Keratinocyte (primary cell): ENCODE results near the gene TMPRSS3. TPM values are rescaled to one million over a fixed set of nuclear protein-coding genes. Genes with fewer than 3 reads are reported as not detected.

Experiments used
- DNase-seq: peaks from one replicate; pipeline ENCODE4 v3.0.0-alpha.2; 2011; ENCODE audit warnings: low read depth, missing footprints, low spot score
- FAIRE-seq: peaks from 2 replicates; lab custom pipeline; 2011; peaks lifted over from hg19 to GRCh38; lab: Jason Lieb, UNC
- H2AFZ ChIP-seq: 2 replicates; pipeline ENCODE4 v1.6.0; 2012; ENCODE audit warnings: low read length, control low read depth, inconsistent platforms; ENCODE audit not compliant: control insufficient read depth
- H3K27ac ChIP-seq: 2 replicates; pipeline ENCODE4 v1.5.1; 2011; ENCODE audit warnings: low read length; ENCODE audit not compliant: control insufficient read depth, insufficient read depth
- H3K27me3 ChIP-seq: 3 replicates; pipeline ENCODE4 v1.6.0; 2011; ENCODE audit warnings: low read length; ENCODE audit not compliant: control insufficient read depth, insufficient read depth; ENCODE audit errors: extremely low read depth
- H3K36me3 ChIP-seq, 2 experiments: 2 replicates in 1 of 2; 3 replicates in 1 of 2; pipeline ENCODE4 v1.5.1; 2011; ENCODE audit warnings: low read length in 2 of 2, mild to moderate bottlenecking in 1 of 2; ENCODE audit not compliant: control insufficient read depth in 2 of 2, insufficient read depth in 2 of 2; ENCODE audit errors: extremely low read depth in 1 of 2
- H3K4me1 ChIP-seq: 3 replicates; pipeline ENCODE4 v1.5.1; 2011; ENCODE audit warnings: low read length; ENCODE audit not compliant: control insufficient read depth, insufficient read depth; ENCODE audit errors: extremely low read depth
- H3K4me2 ChIP-seq: 3 replicates; pipeline ENCODE4 v1.6.0; 2011; ENCODE audit warnings: low read depth, low read length; ENCODE audit not compliant: control insufficient read depth, insufficient read depth; ENCODE audit errors: extremely low read depth
- H3K4me3 ChIP-seq, 3 experiments: fragments of 200-600 bp in 1 of 3; sonication (generic) in 1 of 3; 2 replicates in 2 of 3; 3 replicates in 1 of 3; pipeline ENCODE4 v1.5.1; 2011 to 2016; ENCODE audit warnings: low read length in 3 of 3, mild to moderate bottlenecking in 3 of 3, control low read depth in 2 of 3, inconsistent platforms in 1 of 3, low read depth in 1 of 3, mixed read lengths in 1 of 3, mixed run types in 1 of 3, moderate library complexity in 1 of 3; ENCODE audit not compliant: control insufficient read depth in 2 of 3, insufficient read depth in 2 of 3; ENCODE audit errors: extremely low read depth in 1 of 3
- H3K79me2 ChIP-seq: 2 replicates; pipeline ENCODE4 v1.6.0; 2012; ENCODE audit warnings: low read length; ENCODE audit not compliant: control insufficient read depth, insufficient read depth
- H3K9ac ChIP-seq: 3 replicates; pipeline ENCODE4 v1.6.0; 2011; ENCODE audit warnings: low read length; ENCODE audit not compliant: control insufficient read depth, insufficient read depth; ENCODE audit errors: extremely low read depth
- H3K9me1 ChIP-seq: 3 replicates; pipeline ENCODE4 v1.6.0; 2011; ENCODE audit warnings: low read length; ENCODE audit not compliant: control insufficient read depth, insufficient read depth; ENCODE audit errors: extremely low read depth
- H3K9me3 ChIP-seq: 2 replicates; pipeline ENCODE4 v1.5.1; 2012; ENCODE audit warnings: low read depth, low read length; ENCODE audit not compliant: control insufficient read depth
- H4K20me1 ChIP-seq: 3 replicates; pipeline ENCODE4 v1.6.0; 2011; ENCODE audit warnings: low read length; ENCODE audit not compliant: control insufficient read depth, insufficient read depth; ENCODE audit errors: extremely low read depth
- EZH2 ChIP-seq: IDR thresholded peaks from one replicate; pipeline ENCODE4 v1.6.1; 2012; ENCODE audit warnings: inconsistent platforms, mild to moderate bottlenecking, low read length, moderate library complexity
- dilution Hi-C: fragments of 300-500 bp; cut with MboI; formaldehyde crosslinking; loops from one replicate; pipeline ENCODE4 v1.7.0; 2020; ENCODE audit warnings: low sequenced_read_pairs; ENCODE audit not compliant: extremely low pct_ligation_motif_present
- polyA plus RNA-seq, 5 experiments: library from polyadenylated mRNA; depleted of rRNA in 3 of 5; stranded (reverse) in 3 of 5; stranded (forward) in 1 of 5; unstranded in 1 of 5; fragments of >200 nt; gene quantifications; 1 replicate in 1 of 5; 2 replicates in 3 of 5; 3 replicates in 1 of 5; pipeline versions ENCODE4 v1.2.1 to v1.2.3, GENCODE V29; 2011 to 2012; ENCODE audit warnings: missing spikeins in 2 of 5, low read depth in 1 of 5, low replicate concordance in 1 of 5
- TF ChIP-seq, protein P1 (sequence below), 3 experiments: IDR thresholded peaks in 1 of 3; conservative IDR thresholded peaks in 1 of 3; optimal IDR thresholded peaks in 1 of 3; 2 replicates in 2 of 3; 3 replicates in 1 of 3; pipeline versions ENCODE3 to v1.5.1; 2011; ENCODE audit warnings: low read length in 3 of 3, mild to moderate bottlenecking in 3 of 3, moderate library complexity in 2 of 3, control low read depth in 1 of 3, inconsistent platforms in 1 of 3; ENCODE audit not compliant: insufficient read depth in 2 of 3; ENCODE audit errors: extremely low read depth in 1 of 3

TMPRSS3 gene
- polyA plus RNA-seq, 1 donor (not counting 4 experiments of a cell fraction or from before 2014, with no cell fraction given): not detected

DNA sequence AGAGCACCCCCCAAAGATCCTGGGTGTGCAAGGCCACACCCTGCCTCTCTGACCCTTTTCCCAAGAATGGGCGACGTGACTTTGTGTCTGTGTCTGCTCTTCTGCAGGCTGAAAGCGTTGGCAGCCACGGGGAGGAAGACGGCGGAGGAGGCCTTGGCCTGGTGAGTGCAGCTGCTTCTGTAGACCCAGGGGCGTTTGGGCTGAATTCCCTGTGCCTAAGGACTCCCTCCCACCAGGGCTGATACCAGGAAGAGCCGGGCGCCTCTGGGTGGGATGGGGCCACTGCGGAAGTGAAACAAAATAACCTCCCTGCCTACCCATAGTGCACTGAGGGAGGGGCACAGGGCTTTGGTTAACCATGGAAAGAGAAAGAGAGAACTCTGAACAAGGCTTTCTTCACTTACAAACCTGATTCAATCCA, 10.4 kb upstream of the TMPRSS3 start:
- Histone ChIP-seq H3K4me2 (no peak overlapping the region), H3K9me1 (no peaks in the 10 kb centered on the region), H3K9me3 (no peaks in the 10 kb centered on the region), H3K9ac (no peak overlapping the region), H3K27me3 (no peaks in the 10 kb centered on the region), H3K4me3 (no peak overlapping the region), H2AFZ (no peak overlapping the region), H3K79me2 (no peaks in the 10 kb centered on the region), H3K27ac (no peak overlapping the region), H3K36me3 (no peaks in the 10 kb centered on the region), H4K20me1 (no peaks in the 10 kb centered on the region), H3K4me1 (no peaks in the 10 kb centered on the region)
- DNase-seq (no peak), FAIRE-seq (no peak)
- dilution Hi-C loops: no loop called here
- TF ChIP-seq, protein P1, sequence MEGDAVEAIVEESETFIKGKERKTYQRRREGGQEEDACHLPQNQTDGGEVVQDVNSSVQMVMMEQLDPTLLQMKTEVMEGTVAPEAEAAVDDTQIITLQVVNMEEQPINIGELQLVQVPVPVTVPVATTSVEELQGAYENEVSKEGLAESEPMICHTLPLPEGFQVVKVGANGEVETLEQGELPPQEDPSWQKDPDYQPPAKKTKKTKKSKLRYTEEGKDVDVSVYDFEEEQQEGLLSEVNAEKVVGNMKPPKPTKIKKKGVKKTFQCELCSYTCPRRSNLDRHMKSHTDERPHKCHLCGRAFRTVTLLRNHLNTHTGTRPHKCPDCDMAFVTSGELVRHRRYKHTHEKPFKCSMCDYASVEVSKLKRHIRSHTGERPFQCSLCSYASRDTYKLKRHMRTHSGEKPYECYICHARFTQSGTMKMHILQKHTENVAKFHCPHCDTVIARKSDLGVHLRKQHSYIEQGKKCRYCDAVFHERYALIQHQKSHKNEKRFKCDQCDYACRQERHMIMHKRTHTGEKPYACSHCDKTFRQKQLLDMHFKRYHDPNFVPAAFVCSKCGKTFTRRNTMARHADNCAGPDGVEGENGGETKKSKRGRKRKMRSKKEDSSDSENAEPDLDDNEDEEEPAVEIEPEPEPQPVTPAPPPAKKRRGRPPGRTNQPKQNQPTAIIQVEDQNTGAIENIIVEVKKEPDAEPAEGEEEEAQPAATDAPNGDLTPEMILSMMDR (optimal IDR thresholded peaks at IDR 0.05 in 1 of 3, IDR thresholded peaks at IDR 0.05 in 1 of 3, conservative IDR thresholded peaks at IDR 0.05 in 1 of 3; ENCODE audit: extremely low read depth in 1 of 3, insufficient read depth in 2 of 3, low read length in 3 of 3): no peak
- TF ChIP-seq EZH2: no peak

DNA sequence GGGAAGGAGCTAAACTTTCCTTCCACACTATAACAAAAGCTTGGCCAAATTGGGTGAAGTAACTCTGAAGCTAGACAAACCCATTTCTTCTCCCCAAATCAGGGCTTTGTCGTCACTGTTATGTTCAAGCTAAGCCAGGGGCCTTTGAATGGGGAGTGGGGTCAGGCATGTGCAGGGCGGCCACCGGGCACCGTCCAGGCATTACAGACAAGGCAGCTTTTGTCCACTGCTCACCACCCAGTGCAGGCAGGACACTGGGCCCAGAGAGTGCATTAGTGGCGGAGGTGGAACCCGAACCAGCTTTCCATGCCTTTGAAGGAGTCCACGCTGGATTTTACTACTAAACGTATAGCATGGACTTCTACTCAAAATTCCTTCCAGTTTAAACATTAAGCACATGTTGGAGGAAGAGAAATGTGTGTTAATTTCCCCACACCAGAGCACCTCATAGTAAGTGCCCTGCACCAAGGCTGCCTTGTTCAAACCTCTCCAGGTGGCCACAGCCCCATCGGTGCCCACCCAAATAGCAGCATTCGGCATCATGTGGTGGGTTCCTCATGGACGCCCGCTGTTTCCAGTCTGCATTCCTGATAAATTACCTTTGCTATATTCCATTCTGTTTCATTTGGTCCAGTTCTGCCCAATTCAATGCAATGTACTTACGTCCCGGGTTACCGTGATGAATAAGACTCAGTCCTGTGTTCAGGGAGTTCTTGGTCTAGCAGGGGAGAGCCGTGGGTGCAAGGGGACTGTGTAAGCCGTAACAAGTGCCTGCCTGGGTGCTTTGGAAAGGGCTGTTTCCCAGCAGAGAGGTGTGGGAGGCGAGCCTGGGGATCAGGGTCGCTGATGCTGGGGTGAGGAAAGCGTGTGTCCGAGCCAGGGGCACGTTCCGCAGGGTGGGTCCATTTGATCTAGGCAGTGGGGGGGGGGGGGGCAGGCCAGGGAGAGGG, 9.5 kb upstream of the TMPRSS3 start:
- Histone ChIP-seq H2AFZ (no peak overlapping the region), H3K4me2 (no peak overlapping the region), H3K9ac (no peak overlapping the region), H3K9me3 (no peaks in the 10 kb centered on the region), H3K4me1 (no peaks in the 10 kb centered on the region), H3K79me2 (no peaks in the 10 kb centered on the region), H3K27ac (no peak overlapping the region), H4K20me1 (no peaks in the 10 kb centered on the region), H3K9me1 (no peaks in the 10 kb centered on the region), H3K36me3 (no peaks in the 10 kb centered on the region), H3K27me3 (no peaks in the 10 kb centered on the region), H3K4me3 (no peak overlapping the region)
- no peak for DNase-seq
- TF ChIP-seq, protein P1 (optimal IDR thresholded peaks at IDR 0.05 in 1 of 3, IDR thresholded peaks at IDR 0.05 in 1 of 3, conservative IDR thresholded peaks at IDR 0.05 in 1 of 3; ENCODE audit: extremely low read depth in 1 of 3, insufficient read depth in 2 of 3, low read length in 3 of 3): no peak
- no peak for TF ChIP-seq EZH2
- dilution Hi-C loops: no loop called here
- FAIRE-seq: no peak
